Measurements from ENCODE around the gene GNAT1.

Gene GNAT1

DNA sequence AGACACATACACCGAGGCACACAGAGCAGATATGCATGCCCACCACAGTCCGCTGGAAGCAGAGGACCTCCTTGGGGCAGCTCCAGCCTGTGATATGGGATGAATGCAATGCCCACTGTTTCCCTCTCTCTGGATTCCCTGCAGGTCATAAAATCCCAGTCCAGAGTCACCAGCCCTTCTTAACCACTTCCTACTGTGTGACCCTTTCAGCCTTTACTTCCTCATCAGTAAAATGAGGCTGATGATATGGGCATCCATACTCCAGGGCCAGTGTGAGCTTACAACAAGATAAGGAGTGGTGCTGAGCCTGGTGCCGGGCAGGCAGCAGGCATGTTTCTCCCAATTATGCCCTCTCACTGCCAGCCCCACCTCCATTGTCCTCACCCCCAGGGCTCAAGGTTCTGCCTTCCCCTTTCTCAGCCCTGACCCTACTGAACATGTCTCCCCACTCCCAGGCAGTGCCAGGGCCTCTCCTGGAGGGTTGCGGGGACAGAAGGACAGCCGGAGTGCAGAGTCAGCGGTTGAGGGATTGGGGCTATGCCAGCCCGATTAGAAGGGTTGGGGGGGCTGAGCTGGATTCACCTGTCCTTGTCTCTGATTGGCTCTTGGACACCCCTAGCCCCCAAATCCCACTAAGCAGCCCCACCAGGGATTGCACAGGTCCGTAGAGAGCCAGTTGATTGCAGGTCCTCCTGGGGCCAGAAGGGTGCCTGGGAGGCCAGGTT lies at the start of gene GNAT1:
Gene GNAT1, plus strand, starts transcription at position 675 of the 725 bp plus-strand sequence. CDS start 116 bp downstream, outside the sequence.
- no peak for DNase-seq (ENCODE audit: low spot score)

DNA sequence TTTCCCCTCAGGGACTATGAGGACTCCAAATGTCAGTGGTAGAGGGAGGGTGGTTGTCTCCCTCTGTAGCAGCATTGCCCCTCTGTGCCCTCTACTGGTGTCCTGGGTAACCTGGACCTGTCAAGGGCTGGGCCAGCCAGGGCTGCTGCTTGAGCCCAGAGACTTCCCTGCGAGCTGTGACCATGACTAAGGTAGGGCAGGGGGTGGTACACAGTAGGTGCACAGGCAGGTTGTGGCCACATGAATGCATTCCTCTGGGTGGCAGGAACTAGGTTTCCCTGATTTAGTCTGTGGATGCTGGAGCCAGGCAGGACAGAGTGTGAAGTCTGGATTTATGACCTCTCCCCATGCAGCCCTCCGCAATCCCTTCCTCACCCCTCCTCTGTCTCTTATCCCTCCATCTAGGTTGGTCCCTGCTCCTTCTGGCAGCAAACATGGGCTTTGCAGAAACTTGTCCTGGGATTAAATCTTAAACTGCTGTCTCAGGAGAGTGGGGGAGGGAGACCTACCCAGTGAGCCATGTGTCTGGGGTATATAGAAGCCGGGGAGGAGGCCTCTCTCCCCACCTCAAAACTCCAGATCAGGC lies 45.0 kb upstream of the GNAT1 start:
- DNase-seq (ENCODE audit: low spot score), result no peak

DNA sequence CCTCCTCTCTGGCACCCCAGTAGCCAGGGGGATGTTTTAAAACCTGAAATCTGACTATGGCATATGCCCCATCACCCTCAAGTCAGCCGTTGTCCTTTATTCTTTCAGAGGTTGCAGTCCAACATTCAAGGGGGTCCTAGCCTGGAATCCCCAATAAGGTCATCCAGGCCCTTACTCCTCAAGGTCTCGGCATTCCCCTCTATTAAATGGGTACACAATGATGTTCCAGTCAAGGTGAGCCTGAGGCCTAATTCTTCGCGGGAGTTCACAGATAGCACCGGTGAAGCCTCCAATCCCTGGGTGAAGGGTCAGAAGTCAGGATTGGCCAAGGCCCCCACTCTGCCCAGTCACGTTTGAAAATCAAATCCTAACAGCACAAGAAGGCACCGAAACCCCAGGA lies 44.4 kb upstream of the GNAT1 start:
- no peak for DNase-seq (ENCODE audit: low spot score)

DNA sequence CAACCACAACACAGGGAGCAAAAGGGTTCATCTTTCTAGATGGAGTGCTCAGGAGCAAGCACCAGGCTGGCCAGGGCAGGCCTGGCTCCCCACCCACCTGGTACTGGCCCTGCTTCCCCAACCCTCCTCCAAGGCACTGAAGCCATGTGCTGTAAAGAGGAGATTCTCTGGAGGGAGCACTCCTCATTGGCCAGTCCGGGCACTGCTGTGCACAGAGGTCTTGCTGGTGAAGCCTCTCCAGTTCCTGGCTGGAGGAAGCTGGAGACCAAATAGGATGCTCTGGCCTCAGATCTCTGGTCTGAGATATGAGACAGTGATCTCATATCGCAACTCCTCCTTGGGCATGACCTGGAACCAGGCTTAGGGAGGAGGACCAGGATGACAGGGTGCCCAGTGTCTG lies 44.0 kb upstream of the GNAT1 start:
- DNase-seq (ENCODE audit: low spot score), result no peak

DNA sequence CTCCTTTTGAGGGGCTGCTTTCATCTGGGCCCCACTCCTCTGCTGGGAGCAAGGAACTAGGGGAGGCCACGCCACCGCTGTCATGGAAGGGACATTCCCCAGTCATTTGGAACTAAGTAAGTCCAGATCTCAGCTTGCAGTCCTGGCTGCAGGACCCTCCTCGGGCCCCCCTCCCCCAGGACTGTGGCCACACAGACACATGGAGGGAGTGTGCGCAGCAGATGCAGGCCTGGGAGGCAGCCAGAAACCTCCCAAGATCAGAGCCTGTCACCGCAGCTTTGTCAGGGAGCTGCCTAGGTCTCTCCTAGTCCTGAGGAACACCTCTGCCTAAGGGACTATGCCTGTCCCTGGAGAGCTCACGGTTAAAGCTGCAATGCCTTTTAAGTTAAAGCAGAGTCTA lies 43.5 kb upstream of the GNAT1 start:
- no peak for DNase-seq (ENCODE audit: low spot score)

DNA sequence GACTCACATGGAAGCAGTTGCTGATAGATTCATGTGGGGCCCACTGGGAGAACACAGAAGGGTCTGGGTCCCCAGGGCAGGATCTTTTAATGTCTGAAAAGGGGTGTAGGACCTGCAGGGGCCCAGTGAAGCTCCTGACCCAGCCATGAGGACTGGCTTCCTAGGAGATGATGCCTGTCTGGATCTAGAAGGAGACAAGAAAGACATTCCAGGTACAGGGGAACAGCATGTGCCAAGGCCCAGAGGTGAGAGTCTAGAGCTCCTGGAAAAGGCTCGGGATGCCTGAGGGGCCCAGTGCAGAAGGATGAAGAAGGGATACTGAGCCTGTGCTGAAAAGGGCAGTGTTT lies 41.0 kb upstream of the GNAT1 start:
- no peak for DNase-seq (ENCODE audit: low spot score)

DNA sequence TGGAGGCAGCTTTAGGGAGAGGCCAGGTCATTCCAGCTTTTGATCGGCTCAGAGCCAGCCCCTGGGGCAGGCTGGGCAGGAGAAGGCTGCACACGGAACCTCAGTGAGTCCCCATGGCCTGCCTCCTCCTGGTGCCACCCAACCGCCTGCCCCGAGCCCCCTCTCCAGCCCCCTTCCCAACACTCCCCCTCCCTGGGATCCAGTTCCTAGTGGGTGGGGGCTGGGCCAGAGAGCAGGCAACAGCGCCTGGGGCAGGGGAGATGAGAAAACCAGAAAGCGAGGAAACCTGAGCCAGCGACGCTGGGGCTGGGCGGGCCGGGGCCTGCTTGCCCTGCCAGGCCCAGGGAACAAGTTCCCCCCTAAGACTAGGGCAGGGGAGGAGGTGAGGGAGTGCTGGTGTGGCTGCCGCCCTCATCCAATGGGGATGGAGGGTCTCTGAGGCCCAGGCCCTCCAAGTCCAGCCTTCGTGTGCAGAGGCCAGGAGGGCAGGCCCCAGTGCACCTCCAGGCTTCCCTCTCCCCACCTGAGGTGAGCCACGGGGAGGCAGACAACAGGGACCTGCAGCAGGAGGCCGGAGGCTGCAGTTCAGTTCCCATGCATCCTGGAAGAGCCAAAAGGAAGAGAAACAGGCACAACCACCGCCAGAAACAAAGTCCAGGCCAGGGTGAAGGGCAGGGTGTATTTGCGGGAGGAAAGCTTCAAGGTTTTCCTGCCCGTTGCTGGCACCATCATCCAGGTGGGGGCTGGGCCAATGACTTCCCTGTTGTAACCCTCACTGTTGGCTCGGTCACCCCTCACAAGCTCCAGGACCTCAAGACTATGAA lies 40.3 kb upstream of the GNAT1 start:
- DNase-seq (ENCODE audit: low spot score), result no peak

DNA sequence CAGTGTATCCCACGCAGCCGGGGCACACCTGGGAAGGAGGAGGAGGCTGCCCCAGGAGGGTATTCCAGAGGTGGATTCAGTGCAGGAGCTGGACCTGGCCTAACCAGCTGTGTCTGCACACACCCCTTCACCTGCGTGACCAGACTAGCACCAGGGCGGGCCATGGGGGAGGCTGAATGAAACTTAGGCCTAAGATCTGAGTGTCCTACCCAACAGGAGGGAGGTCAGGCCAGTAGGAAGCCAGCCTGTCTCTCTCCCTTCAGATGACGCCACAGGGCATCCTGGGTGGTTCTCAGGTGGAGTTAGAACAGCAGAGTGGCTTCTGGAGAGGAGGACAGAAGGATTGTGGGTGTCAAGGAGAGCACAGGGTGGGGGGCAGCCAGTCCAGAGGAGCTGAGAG lies 39.7 kb upstream of the GNAT1 start:
- no peak for DNase-seq (ENCODE audit: low spot score)

DNA sequence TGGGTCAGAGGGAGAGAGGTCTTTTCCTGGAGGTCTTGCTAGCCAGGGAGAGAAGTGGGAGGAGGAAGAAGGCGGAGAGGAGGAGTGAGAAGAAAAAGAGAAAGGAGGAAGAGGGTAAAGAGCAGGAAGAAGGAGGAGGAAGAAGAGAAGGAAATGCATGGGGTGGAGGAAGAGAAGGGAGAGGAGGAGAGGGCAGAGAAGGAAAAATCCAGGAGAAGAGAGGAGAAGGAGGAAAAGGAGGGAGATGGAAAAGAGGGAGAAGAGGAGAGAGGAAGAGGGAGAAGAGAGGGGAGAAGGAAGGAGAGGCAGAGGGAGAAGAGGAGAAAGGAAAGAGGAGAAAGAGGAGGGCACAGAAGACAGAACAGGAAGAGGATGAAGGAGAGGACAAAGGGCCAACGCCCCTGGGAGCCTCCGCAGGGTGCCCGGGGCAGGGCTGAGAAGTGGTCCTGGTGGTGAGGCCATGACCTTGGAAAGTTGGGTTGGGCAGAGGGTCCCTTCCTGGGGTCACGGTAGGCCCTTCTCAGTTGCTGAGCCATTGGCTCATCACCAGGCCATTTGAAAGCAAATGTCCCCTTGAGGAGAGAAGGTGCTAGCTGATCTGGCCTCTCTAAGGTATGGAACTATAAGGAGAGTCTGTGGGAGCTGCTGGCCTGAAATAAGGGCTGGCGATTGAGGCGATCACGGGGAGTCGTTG lies 37.5 kb upstream of the GNAT1 start:
- no peak for DNase-seq (ENCODE audit: low spot score)

DNA sequence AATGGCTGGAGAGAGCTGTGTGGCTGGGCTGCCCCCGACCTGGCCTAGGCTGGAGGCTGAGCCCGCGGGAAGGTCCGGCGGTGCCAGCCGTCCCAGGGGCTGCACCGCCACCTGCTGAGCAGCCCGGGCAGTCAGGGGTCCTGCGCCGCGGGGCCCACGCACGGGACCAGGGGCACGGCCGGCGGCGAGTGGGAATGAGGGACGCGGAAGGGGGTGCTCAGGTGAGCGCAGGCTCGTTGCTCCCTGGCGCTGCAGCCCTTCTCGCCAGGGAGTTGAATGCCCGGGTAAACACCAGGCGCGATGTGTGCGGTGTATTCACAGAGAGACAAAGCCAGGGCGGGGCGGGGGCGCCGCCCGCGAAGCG lies 37.0 kb upstream of the GNAT1 start:
- DNase-seq (ENCODE audit: low spot score), result no peak

DNA sequence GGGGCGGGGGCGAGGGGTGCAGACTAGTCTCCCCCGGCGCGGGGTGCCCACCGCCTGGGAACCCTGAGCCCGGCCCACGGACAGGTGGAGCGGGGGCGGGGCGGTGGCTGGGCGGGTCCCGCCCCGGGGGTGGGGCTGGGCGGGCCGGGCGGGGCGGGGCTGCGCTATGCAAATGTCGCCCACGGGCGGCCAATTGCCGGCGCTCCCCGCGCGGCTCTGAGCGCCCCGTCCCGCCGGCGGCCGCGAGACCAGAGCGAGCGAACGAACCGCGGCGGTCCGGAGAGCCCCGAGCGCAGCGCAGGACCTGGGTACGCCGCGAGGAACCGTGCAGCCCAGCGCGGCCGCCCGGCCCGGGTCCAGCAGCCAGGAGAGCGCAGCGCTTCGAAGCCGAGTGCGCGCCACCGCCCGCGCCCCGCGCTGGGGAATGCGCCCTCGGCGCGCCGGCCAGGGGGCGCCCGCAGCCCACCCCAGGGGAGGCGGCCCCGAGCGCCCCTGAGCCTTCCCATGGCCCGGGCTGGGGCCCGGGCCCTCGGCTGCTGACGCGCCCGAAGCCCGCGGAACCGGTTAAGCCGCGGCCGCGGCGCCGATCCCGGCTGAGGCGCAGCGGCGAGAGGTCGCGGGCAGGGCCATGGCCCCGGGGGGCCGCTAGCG lies 36.4 kb upstream of the GNAT1 start, which contains the start of gene SEMA3F:
Gene SEMA3F, plus strand, starts transcription at position 485 of the 651 bp plus-strand sequence. CDS start 4,299 bp downstream, outside the sequence.
- DNase-seq (ENCODE audit: low spot score), result peak; percentile 96

DNA sequence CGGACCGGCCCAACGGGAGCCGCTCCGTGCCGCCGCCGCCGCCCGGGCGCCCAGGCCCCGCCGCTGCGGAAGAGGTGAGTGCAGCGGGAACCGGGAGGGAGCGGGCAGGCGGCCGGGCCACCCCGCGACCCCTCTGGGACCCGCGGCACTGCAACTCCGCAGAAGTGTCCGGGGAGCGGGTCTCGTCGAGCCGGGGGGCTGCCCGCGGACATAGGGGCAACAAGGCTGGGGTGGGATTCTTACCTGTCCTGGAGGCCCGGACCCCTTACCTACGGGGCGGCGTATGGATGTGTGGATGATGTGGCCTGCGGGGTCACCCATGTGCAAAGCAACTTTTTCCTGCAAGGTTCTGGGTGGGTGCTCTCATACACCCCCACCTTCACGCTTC lies 35.9 kb upstream of the GNAT1 start:
- DNase-seq (ENCODE audit: low spot score), result no peak

DNA sequence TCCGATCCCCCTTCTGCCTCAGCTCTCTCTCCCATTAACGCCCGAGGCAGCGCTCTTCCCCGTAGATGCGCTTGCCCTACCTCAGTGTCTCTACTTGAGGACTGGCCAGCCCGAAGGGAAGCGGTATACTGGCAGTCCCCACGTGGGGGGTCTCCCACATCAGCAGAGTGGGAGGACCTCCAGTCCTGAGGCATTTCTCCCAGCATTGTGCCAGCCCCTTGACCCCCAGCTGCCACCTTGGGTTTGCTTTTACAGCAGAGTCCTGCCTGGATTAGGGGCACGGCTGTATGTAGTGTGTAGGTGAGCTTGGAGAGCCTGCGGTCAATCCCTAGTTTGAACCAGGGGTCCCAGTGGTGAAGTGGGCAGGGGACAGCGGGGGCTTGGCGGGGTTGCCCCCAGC lies 35.5 kb upstream of the GNAT1 start:
- DNase-seq (ENCODE audit: low spot score), result no peak

DNA sequence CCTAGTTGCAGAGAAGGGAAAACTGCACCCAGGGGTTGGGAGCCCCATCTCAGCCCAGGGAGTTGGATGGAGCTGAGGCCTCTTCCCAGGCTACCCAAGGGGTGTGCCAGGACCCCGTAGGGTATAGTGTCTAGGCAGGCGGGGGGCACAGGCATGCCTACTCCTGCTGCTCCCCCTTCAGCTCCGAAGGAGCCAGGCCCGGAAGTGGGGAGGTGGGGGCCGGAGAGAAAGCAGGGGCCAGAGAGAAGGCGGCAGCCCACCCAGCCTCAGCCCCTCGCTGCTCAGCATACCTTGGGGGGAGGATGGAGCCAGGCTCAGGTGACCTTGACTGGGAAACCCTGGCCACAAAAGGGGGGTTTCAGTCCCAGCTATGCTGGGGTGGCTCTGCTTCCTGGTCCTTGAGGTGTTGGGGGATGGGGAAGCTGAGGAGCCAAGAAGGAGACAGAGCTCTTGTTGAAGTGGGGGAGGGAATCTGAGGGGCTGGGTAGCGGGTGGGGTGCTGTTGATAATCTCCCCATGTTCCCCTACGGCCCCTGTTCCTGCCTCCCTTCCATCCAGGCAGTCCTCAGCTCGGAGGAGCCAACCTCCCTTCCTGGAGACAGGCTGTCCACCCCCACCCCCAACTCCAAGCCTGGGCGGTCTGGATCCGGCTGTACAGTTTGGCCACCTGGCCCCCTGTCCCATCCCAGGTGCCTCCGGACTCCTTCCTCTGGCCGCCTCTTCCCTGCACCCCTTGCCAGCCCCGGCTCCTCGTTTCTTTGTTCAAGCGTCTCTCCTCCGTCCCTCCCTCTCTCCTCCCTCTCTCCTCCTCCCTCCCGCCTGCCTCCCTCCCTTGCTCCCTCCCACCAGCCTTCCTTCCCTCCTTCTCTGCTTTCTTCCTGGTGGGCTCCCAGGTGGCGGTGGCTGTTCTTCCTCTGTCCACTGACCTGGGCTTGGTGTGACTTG lies 34.6 kb upstream of the GNAT1 start:
- DNase-seq (ENCODE audit: low spot score), result no peak

DNA sequence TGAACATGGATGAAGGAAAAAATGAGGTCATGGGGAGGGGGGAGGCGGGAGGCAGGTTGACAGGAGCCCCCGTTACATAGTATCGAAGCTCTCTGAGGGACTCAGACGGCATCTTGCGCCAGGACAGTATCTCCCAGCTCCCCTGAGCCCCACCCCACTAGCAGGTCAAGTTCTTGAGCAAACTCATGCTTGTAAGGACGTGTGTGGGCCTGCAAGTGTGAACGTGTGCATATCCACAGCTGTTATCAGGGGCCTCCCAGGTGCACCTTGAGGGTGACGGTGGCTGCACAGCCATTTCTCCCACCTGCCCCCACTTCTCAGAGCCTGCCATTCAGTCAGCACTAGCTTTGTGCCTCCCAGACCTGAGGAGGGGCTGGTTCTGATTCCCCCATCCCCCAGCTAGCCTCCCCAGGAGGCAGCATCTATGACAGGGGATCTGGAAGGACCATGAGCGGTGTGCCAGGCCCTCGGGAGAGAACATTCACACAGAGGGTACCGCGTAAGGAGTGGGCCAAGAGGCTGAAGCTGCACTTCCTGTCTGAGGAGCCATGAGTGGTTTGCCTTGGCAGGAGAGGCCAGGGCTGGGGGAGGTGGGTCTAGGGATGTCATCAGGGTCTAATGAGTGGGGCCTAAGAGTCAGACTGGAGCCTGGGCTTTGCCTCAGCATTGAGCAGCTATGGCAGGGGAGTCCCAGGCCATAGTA lies 33.4 kb upstream of the GNAT1 start:
- DNase-seq (ENCODE audit: low spot score), result no peak

DNA sequence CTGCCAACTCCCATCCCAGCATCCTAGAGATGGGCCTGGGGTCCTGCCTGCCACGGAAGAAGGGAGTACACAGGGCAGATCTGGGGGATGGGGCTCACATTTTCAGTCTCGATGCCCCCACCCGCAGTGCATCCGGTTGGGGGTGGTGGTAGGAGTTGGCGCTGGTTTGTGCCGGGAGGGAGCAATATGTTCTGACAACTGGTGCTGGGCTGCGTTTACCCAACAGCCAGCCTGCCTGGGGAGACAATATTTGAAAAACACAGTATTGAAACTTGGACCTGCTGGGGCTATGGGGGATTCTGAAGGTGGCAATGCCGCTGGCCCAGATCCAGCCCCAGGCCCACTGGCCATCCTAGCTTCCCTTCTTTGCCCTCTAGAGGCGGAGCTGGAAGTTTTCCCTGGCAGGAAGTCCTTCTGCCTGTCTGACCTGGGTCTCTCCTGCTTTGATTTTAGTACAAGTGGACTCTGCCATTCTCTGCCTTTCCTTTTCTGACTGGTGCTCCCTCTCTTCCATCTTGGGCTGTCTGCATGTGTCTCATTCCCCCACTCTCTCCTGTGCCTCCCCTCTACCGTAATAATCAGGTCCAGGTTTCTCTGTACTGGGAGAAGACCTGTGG lies 32.8 kb upstream of the GNAT1 start:
- DNase-seq (ENCODE audit: low spot score), result no peak

DNA sequence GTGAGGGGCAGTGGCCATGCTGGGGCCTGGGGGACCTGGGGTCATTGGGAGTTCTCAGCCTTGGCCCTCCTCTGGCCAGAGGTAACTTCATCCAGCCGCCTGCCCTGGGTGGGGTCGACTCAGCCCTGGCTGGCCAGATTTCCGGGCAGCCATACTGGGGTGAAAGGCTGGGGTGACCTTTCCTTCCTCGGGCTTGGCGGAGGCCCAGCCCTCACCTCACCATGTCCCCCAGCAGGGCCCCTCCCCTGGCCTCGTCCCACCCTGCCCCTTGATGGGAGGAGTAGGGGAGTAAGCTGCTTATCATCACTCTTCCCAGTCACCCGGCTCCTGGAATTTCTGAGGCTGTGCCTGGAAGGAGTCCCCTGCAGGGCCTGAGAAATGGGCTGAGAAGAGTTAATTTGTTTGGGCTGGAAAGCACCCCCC lies 30.8 kb upstream of the GNAT1 start:
- DNase-seq (ENCODE audit: low spot score), result no peak

DNA sequence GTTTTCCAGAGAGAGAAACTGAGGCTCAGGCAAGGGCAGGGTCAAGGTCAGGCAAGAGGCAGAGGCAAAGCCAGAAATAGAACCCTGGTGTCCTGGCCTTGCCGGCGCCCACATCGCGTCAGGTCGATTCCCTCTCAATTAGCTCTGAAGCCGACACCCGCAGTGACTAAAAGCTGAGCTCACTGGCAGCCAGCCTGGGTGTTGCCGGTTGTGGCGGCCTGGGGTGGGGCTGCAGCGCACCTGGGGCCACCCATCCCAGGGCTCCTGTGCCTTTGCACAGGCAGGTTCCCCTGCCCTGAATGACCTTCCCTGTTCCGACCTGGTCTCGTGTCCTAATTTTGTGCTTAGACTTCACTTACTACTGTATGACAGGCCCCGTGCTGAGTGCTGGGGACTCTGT lies 30.1 kb upstream of the GNAT1 start:
- no peak for DNase-seq (ENCODE audit: low spot score)

DNA sequence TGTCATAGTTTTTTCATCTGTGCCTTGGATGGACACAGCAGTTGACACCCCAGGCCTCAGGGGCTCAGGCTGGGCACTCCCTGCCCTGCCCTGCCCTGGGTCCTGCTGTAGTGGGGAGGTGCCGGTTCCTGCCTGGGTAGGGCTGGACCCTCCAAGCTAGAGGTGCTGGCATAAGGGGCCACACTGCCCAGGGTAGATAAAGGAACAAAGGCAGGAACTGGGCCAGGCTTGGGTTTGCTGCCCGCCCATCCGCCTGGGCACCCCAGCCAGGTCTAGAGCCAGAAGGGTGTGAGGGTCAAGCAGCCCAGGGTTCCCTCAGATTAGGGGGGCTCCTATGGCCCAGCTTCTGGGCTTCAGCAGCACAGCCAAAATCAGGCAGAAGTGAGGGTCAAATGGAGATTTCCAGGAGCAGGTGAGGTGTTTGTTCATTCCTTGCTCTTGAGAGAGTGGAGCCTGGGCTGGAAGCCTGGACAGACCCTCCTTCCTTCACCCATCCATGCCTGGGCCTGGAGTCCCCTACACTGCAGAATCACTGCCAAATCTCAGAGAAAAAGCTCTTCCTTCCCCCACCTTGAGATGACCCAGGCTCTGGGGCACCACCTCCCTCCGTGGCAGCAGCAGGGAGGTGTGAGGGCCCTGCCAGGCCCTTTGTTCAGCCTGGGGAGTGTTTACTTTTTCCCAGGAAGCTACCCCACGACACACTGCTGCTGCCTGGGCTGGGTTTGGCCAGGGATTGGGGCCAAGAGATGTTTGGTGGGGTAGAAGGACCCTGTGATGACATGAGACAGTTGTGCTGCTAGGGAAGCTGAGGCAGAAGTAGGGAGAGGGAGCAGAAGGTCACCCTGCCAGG lies 29.2 kb upstream of the GNAT1 start:
- no peak for DNase-seq (ENCODE audit: low spot score)
